CD4-positive, alpha-beta T cell treated with Interleukin-15 for 4 hours (primary cell): Measurements from ENCODE around the gene ZNF91.
A peak's percentile ranks its signal among the peaks of the same experiment; 100 is the strongest.
"Not testable (repeated sequence)": the region's sequence is repeated elsewhere in the genome, so short reads cannot be mapped to it uniquely, and the experiment has no call there.

ENCODE experiments used
- DNase-seq: peaks from one replicate; pipeline ENCODE4 v3.0.0-alpha.2; 2020; ENCODE audit warnings: low spot score

The ZNF91 gene

DNA sequence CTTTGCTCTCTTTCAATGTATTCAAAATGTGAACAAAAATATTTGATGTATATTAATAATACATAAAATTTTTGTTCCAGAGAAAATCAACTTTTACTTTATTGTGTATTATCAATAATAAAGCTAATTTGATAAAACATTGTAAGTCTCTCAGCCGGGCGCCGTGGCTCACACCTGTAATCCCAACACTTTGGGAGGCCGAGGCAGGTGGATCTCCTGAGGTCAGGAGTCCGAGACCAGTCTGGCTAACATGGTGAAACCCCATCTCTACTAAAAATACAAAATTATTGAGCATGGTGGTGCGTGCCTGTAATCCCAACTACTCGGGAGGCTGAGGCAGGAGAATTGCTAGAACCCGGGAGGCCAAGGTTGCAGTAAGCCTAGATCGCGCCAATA is 449 bp upstream of the ZNF91 start:
- not testable (repeated sequence) for DNase-seq

DNA sequence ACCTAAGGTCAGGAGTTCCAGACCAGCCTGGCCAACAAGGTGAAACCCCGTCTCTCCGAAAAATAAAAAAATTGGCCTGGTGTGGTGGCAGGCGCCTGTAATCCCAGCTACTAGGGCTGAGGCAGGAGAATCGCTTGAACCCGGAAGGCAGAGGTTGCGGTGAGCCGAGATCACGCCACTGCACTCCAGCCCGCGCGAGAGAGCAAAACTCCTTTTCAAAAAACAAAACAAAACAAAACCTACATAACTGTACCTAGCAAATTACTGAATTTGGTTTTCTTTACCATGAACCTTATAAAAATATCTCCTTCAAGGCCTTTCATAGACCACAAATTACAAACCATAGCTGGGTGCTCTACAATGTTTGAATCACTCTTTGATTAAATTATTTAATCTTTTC is 760 bp downstream of the ZNF91 start:
- peak; percentile 36 for DNase-seq

DNA sequence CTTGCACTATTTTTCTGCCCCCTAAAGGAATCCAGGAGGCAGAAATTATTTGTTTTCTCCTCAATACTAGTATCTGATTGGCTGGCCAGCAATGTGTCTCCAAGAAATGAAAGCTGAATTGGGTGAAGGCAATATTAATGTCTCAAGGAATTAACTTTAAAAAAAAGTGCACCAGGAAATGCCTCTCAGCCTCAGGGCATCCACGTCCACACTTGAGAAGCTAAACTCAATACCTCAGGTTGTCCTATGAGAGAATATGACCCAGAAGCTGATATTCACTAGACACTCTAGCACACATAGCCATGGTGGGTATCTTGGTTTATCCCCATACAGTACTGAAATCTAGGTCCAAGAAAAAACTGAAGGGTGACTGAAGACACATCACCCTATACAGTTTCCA is 2.1 kb downstream of the ZNF91 start:
- DNase-seq, result no peak

DNA sequence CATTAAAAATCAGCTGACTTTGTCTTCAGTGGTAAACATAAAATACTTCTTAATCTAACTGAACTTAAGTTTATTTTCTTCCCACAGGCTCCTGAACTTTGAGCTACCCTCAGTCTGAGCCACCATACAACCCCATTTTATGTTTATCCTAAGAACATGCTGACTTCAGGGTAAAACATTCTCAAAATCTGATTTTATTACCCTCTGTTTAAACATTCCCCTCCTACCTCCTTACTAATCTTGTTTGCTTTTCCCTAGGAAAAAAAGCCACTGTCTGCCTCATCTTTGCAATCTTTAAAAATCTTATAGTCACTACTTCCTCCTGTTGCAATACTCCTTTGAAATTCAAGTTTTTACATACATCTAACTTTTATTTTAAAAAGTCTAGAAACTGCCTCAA is 4.0 kb downstream of the ZNF91 start:
- DNase-seq, result no peak

DNA sequence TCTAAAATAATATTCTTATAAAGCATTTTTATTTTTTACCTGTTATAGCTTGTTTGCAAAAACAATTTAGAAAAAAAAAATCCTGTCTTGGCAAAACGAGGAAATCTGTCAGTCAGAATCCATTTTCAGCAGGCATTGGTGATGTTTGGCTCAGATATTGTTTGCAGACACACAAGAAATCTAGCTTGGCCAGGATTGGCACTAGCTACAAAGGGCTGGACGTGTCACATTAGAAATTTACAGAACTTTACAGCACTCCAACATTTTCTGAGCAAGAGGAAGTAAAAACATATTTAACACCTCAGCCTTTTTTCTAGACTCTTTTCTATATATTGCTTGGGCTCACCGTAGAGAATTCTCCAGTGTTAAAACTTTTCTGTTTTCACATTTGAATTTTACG is 9.9 kb downstream of the ZNF91 start:
- no peak for DNase-seq

DNA sequence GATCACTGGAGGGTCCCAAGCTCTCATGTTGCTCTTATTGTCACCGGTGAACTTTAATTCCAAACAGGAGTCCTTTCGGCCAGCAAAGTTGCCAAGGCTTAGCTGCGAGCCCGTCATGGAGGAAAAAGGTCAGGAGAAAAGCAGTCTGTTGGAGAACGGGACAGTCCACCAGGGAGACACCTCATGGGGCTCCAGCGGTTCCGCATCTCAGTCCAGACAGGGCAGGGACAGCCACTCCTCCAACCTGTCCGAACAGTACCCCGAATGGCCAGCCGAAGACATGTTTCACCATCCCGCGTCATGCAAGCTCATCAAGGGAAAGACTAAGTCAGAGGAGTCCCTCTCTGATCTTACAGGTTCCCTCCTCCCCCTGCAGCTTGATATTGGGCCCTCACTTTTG is 10.4 kb downstream of the ZNF91 start:
- DNase-seq, result no peak

DNA sequence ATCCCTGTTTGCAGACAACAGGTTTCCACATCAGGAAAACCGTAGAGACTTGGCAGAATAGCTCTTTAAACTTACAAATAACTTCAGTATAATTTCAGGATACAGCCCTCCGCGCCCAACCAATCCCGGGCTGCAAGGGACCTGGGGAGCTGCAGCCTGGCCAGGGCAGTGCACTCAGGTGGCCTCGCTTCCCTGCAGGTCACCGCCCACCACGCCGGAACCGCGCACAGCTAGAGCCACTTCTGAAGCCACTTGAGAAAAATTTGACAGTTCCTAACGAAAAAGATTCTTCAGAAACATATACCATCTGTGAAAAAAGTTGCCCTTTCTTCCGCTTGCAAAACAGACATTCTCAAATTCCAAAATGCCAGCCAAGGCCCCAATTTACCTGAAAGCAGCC is 11.1 kb downstream of the ZNF91 start:
- no peak for DNase-seq

DNA sequence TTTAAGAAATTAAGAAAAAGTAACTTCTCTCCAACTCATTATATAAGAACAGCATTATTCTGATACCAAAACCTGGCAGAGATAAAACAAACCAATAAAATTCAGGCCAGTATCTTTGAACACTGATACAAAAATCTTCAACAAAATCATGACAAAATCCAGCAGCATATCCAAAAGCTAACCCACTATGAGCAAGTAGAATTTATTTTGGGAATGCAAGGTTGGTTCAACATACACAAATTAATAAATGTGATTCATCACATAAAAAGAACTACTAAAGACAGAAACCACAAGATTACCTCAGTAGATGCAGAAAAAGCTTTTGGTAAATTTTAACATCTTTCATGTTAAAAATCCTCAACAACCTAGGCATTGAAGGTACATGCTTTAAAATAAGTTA is 12.3 kb downstream of the ZNF91 start:
- DNase-seq, result no peak

DNA sequence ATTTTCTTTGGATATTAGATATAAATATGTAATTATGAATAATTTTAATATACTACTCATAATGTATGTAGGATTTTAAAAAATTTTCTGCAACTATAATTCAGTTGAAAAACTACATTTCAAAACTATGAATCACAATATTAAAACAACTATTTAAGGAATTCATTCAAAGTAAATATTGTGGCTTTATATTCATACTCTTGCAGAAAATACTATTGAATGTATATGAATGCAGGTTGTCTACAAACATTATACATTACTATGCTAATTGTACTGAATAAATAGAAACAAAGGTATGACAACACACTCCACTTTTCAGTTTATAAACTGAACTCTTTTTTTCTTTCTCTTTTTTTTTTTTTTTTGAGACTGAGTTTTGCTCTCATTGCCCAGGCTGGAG is 14.2 kb downstream of the ZNF91 start:
- no peak for DNase-seq

DNA sequence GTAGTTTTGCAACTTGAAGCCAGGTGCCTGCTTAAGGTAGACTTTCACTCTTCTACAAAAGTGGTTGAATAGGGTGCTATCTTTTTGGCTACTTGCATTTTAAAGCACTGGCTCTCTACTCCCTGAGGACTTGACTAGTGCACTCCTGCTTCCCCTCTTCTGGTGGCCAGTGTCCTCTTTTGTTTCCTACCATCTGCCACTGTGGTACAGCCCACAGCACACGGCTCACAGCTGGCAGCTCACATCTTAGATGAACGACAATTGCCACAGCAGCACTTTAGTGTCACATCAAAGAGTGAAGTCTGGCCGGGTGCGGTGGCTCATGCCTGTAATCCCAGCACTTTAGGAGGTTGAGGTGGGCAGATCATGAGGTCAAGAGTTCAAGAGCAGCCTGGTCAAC is 15.6 kb downstream of the ZNF91 start:
- DNase-seq, result not testable (repeated sequence)

DNA sequence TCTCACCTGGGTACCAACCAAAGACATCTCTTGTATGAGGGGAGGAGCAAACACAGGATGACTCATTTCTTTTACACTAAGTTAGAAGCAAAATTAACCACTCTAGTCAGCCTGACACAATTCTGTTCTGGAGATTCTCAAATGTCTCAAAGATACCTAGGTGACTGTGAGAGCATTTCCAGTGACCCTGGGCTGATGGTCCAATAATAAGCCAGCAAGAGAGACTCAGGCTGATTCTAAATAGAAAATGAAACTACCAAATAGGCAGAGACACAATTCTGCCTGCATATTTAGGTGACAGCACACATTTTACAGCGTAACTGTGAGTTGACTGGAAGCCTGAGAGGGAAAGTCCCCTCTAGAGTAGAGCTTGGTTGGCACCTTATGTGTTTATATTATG is 16.3 kb downstream of the ZNF91 start:
- no peak for DNase-seq

DNA sequence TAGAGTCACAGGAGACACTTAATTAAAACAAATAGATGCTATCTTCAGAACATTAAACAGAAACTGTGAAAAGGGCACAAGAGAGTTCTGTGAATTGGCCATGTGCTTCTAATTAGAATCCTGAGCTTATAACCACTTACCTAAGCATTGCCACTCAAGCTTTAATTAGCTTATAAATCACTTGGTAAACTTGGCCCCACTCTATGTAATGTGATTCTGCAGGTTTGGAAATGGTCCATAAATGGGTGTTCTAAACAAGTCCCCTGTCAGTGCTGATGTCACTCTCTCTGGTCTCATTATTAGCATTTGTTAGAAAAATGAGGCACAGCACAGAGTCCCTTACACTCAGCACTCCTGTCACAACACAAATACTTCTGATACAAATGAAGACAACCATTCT is 18.0 kb downstream of the ZNF91 start:
- no peak for DNase-seq

DNA sequence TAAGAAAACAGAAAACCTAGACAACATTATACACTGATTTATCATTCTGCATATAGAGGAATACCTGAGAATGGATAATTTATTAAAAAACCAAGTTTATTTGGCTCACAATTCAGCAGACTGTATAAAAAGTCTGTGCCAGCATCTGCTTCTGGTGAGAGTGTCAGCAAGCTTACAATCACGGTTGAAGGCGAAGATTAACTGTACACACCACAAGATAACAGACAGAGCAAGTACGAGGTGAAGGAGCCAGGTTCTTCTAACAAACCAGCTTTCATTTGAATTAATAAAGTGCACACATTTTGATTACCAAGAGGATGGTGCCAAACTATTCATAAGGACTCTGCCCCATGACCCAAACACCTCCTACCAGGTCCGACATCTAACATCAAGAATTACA is 28.8 kb downstream of the ZNF91 start:
- no peak for DNase-seq

DNA sequence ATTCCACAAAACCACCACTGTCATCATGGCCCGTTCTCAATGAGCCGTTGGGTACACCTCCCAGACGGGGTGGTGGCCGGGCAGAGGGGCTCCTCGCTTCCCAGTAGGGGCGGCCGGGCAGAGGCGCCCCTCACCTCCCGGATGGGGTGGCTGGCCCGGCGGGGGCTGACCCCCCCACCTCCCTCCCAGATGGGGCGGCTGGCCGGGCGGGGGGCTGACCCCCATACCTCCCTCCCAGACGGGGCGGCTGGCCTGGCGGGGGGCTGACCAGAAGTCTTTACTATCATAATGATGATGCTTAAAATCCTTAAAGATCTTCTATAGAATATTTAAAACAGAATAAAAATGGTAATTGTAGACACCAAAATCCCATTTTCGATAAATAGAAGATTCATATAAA is 29.2 kb downstream of the ZNF91 start:
- DNase-seq, result not testable (repeated sequence)

DNA sequence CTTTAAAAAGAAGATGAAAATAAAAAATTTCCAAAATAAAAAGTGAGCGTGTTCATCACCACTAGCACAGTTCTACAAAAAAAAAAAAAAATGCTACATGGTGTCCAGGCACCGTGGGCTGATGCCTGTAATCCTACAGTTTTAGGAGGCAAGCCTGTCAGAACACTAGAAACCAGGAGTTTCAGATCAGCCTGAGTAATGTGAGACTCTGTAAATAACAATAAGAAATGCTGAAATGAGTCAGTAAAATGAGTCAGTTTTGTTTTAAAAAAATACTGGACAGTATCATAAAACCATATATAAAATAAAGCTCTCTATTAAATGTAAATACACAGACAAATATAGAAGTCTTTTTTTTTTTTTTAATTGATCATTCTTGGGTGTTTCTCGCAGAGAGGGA is 30.0 kb downstream of the ZNF91 start:
- no peak for DNase-seq

DNA sequence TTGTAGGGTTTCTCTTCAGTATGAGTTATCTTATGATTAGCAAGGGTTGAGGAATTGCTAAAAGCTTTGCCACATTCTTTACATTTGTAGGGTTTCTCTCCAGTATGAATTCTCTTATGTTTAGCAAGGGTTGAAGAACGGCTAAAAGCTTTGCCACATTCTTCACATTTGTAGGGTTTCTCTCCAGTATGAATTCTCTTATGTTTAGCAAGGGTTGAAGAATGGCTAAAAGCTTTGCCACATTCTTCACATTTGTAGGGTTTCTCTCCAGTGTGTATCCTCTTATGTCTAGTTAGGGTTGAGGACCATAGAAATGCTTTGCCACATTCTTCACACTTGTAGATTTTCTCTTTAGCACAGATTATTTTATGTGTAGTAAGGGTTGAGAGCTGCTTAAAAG is 33.4 kb downstream of the ZNF91 start:
- DNase-seq, result not testable (repeated sequence)

DNA sequence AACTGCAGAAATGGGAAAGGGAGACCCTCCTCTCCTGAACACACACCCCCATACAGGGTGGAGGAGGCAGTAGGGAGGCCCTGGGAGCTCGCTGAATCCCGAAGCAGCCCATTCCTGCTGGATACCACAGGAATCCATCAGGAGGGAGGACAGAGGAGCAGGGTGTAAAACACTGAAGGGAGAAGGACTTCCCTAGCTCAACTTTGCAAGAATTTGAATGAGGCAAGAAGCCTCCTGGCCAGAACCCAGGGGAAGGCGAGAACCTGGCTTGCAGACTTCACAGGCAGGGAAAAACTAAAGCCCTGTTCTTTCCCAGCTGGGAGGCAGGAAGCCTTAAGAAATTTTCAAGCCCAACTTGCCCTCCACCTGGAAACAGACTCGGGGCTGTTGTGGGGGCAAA is 43.5 kb downstream of the ZNF91 start:
- no peak for DNase-seq

DNA sequence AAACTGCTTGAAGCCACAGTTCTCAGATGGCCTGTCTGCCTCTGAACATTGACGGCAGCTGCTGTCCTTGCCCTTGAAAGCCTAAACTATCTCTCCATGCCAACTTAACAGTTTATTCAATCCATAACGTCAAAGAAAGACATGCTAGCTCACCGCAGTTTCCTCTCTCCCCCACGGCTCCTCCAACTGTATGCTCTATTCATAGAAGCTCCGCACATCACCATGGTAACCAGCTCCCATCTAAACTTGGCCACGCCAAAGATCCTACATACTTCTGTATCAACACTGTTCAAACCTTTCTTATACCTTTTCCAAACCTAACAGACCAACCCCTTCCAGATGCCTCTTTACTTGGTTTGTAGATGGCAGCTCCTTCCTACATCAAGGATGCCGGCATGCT is 48.6 kb downstream of the ZNF91 start:
- DNase-seq, result no peak

DNA sequence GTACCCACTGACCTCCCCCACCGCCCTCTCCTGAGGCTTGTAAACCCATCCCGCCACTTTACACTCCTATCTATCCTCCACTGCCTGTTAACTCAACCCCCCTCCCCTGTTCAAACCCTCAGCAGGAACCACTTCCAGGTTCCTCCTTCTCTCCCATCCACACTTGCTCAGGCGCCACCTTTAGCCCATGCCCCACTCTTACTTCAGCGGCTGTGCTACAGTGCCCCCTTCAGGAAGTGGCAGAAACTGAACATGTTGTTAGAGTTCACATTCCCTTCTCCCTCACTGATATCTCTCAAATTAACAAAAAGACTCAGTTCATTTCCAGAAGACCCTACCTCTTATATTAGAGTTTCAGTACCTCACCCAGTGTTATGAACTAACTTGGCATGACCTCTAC is 49.4 kb downstream of the ZNF91 start:
- no peak for DNase-seq

DNA sequence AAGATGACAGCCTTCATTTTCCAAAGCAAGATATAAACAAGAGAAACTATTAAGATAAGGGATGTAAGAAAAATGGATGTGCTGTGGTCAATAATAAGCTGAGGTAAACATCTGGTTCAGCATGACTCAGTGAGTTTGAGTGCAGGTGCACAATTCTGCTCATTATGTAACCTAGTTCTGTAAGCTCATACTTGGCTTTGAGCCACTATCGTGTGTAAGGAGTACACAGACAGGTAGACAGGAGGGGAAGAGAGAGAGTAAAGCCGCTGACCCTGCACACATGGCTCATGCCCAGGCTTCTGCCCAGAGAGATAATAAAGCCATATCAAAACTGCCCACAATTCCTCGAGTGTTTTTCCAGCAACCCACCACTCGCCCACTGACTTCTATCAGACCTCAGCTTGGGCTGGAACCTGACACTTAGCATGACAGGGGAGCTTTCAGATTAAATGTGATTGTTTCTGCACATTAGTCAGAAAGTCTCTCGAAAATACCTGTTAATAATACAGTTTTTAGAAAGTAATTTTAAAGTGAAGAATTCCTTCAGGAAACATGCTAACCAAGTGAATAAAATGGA is 51.7 kb downstream of the ZNF91 start:
- DNase-seq, result no peak

DNA sequence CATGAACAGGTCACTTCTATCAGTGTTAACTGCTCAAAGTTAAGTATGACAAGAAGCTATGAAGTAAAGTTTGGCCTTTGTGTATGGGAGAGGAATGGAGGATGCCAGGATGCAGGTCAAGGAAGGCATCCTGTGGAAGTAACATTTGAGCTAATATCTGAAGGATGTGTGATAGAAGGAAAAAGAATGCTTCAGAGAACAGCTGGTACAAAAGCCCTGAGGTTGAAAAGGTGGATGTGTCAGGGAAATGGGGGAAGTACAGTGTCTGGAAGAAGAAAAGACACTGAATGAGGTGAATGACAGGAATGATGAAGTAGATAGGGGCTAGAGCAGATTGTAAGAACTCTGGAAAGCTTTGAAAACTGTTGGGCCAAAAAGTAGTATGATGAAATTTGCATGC is 67.1 kb downstream of the ZNF91 start:
- no peak for DNase-seq

DNA sequence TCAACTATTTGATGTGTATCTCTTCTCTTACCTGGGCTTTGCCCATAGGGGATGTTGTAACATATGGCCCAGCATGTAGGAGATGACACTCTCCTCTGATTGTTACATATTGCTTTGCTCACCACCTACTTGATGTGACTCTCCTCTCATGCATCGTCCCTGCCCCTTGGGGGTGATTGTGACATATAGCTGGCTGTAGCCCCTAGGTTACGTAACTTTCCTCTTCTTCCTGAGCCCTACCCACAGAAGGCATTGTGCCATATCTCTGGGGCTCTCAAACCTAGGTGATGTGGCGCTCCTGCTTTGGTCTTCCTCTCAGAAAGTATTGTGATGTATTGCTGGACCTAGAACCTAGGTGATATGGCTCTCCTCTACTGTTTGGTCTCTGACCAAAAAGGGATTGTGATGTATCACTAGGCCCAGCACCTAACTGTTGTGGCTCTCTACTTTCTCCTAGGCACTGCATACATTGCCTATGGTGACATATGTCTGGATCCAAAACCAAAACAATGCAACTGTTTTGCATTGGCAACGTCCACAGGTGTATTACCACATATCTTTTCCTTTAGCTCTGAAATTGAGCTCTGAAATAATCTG is 73.2 kb downstream of the ZNF91 start:
- DNase-seq, result no peak

DNA sequence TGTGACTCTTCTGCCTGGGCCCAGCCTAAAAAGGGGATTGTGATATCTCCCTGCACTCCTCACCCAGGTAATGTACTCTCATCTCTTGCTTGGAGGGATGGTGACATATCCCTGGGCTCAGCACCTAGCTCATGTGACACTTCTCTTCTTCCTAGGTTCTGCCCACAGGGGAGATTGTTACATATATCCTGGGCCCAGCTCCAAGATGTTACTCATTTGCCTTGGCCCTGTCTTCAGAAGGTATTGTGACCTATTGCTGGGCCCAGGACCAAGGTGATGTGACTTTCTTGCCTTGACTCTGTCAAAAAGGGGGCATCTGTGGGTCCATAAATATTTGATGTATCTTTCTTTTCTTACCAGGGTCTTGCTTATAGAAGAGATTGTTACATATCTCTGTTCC is 73.9 kb downstream of the ZNF91 start:
- not testable (repeated sequence) for DNase-seq

DNA sequence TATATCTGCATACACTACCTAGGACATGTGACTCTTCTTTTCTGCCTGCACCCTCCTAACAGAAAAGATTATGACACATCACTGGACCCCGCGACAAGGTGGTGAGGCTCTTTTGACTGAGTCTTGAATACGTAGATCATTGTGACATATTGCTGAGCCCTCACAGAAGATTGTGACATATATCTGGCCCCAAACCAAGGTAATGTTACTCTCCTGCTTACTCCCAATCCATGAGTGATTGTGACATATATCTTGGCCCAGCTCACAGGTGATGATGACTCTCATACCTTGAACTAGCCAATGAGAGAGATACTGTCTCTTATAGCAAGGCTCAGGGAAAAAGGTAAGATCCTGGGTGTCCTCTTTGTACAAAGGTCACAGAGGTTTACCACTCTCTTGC is 75.7 kb downstream of the ZNF91 start:
- DNase-seq, result not testable (repeated sequence)

DNA sequence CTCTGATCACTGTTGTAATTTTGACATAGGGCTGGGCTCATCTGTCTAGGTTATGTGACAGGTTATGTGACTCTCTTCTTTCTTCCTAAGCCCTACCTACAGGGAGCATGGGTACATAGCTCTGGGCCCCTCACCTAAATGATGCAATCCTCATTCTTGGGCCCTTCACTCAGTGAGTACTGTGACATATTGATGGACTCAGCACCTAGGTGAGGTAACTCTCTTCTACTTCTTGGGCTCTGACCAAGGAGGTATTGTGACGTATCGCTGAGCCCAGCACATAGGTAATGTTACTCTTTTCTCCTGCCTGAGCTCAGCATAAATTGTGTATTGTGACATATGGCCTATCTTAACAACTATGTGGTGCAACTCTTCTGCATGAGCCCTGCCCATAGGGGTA is 76.3 kb downstream of the ZNF91 start:
- DNase-seq, result not testable (repeated sequence)
